ENCODE measurements around the gene NKPD1.

NKPD1 gene

GRCh38 chr19:45139286-45140143, 21.3 kb downstream of the NKPD1 start:
- no peak for TF ChIP-seq CTCF (IDR thresholded peaks at IDR 0.05; ENCODE audit: insufficient read depth, missing control alignments)
- FAIRE-seq (no peak), DNase-seq (ENCODE audit: insufficient read length, low spot score) (no peak)

GRCh38 chr19:45138303-45138751, 22.5 kb downstream of the NKPD1 start:
- no peak for DNase-seq (ENCODE audit: insufficient read length, low spot score)
- no peak for FAIRE-seq
- no peak for TF ChIP-seq CTCF (IDR thresholded peaks at IDR 0.05; ENCODE audit: insufficient read depth, missing control alignments)

GRCh38 chr19:45137179-45137761, 23.5 kb downstream of the NKPD1 start:
- TF ChIP-seq CTCF (IDR thresholded peaks at IDR 0.05; ENCODE audit: insufficient read depth, missing control alignments) = no peak
- DNase-seq (ENCODE audit: insufficient read length, low spot score) = no peak
- FAIRE-seq = no peak

GRCh38 chr19:45136507-45137178, 24.1 kb downstream of the NKPD1 start:
- TF ChIP-seq CTCF (IDR thresholded peaks at IDR 0.05; ENCODE audit: insufficient read depth, missing control alignments) = no peak
- FAIRE-seq (no peak), DNase-seq (ENCODE audit: insufficient read length, low spot score) (no peak)

GRCh38 chr19:45135176-45135885, 25.5 kb downstream of the NKPD1 start:
- TF ChIP-seq CTCF (IDR thresholded peaks at IDR 0.05; ENCODE audit: insufficient read depth, missing control alignments) = no peak
- FAIRE-seq (no peak), DNase-seq (ENCODE audit: insufficient read length, low spot score) (no peak)

GRCh38 chr19:45133661-45134060, 27.1 kb downstream of the NKPD1 start:
- DNase-seq (ENCODE audit: insufficient read length, low spot score) (no peak), FAIRE-seq (no peak)
- TF ChIP-seq CTCF (IDR thresholded peaks at IDR 0.05; ENCODE audit: insufficient read depth, missing control alignments) = no peak

All from D721Med (cell line).